ENCODE data around the gene NPAS3. TPM values are rescaled to one million over a fixed set of nuclear protein-coding genes. Genes with fewer than 3 reads are reported as not detected.

Gene NPAS3
- total RNA-seq, 6 donors from 2014 or later, result 0.30 to 0.77 (median 0.59) TPM; not detected in 2

- no peaks in the 10 kb centered on the region for H3K9me3 ChIP-seq
- DNase-seq, result no peak
These were observed 290.7 kb downstream of the NPAS3 start for GRCh38 chr14:33229269-33229929.

GRCh38 chr14:33230021-33230420 lies 291.3 kb downstream of the NPAS3 start:
- Histone ChIP-seq H3K27me3 (no peaks in the 10 kb centered on the region), H3K4me1 (peaks cover 0 to 5% (median 2%) of the 10 kb centered on the region in 4 donors), H3K4me3 (no peak overlapping the region), H3K9me3 (no peaks in the 10 kb centered on the region), H3K36me3 (no peaks in the 10 kb centered on the region), H3K27ac (no peak overlapping the region)
- WGBS, 2 donors, result 20 to 25% methylated on average over 3 of the region's 3 CpGs
- TF ChIP-seq EP300 (IDR thresholded peaks at IDR 0.05) (no peak), POLR2AphosphoS5 (IDR thresholded peaks at IDR 0.05) (no peak), POLR2A (IDR thresholded peaks at IDR 0.05) (no peak)
- TF ChIP-seq, protein P1, sequence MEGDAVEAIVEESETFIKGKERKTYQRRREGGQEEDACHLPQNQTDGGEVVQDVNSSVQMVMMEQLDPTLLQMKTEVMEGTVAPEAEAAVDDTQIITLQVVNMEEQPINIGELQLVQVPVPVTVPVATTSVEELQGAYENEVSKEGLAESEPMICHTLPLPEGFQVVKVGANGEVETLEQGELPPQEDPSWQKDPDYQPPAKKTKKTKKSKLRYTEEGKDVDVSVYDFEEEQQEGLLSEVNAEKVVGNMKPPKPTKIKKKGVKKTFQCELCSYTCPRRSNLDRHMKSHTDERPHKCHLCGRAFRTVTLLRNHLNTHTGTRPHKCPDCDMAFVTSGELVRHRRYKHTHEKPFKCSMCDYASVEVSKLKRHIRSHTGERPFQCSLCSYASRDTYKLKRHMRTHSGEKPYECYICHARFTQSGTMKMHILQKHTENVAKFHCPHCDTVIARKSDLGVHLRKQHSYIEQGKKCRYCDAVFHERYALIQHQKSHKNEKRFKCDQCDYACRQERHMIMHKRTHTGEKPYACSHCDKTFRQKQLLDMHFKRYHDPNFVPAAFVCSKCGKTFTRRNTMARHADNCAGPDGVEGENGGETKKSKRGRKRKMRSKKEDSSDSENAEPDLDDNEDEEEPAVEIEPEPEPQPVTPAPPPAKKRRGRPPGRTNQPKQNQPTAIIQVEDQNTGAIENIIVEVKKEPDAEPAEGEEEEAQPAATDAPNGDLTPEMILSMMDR (IDR thresholded peaks at IDR 0.05), result no peak
- DNase-seq, result no peak
- ATAC-seq (ENCODE audit: low FRiP score in 2 of 2), result no peak

More at GRCh38 chr14:33229269-33229929, 290.7 kb downstream of the NPAS3 start:
- ATAC-seq (ENCODE audit: low FRiP score in 2 of 2), result no peak
- WGBS, 2 donors, result 49 to 56% methylated on average over 10 of the region's 10 CpGs
- no peak overlapping the region for H3K27ac ChIP-seq
- TF ChIP-seq POLR2A (IDR thresholded peaks at IDR 0.05) (no peak), POLR2AphosphoS5 (IDR thresholded peaks at IDR 0.05) (no peak)
- H3K27me3 ChIP-seq, result no peaks in the 10 kb centered on the region
- peaks cover 0 to 5% (median 2%) of the 10 kb centered on the region in 4 donors for H3K4me1 ChIP-seq
- H3K36me3 ChIP-seq, result no peaks in the 10 kb centered on the region
- H3K4me3 ChIP-seq, result no peak overlapping the region

DNA sequence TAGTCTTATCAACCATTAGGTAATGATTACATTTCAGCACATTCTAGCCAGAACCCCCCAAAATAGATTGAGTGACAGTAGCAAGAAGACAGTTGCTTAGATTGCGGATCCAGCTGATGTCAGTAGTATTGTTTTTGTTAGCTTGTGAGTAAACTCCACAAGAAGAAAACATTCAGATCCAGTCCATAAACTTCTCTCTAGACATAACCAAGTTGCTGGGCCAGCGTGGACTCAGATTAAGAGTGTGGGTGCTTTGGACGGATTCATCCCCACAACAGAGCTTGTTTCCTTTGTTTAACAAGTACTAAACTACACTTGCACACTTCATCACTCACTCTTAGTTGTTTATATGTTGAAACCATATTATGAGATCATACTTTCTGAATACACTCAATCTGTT lies 293.4 kb downstream of the NPAS3 start:
- Histone ChIP-seq H3K36me3 (no peaks in the 10 kb centered on the region), H3K4me3 (no peak overlapping the region), H3K27ac (no peak overlapping the region), H3K27me3 (no peaks in the 10 kb centered on the region), H3K4me1 (peaks cover 0 to 5% (median 2%) of the 10 kb centered on the region in 4 donors), H3K9me3 (no peaks in the 10 kb centered on the region)
- ATAC-seq (ENCODE audit: low FRiP score in 2 of 2) (no peak), DNase-seq (no peak)
- TF ChIP-seq POLR2AphosphoS5 (IDR thresholded peaks at IDR 0.05), result no peak
- TF ChIP-seq POLR2A (IDR thresholded peaks at IDR 0.05), result no peak
- TF ChIP-seq, protein P1 (IDR thresholded peaks at IDR 0.05), result no peak
- TF ChIP-seq EP300 (IDR thresholded peaks at IDR 0.05), result no peak
- 78 to 84% methylated on average over 3 of the region's 3 CpGs for WGBS, 2 donors

DNA sequence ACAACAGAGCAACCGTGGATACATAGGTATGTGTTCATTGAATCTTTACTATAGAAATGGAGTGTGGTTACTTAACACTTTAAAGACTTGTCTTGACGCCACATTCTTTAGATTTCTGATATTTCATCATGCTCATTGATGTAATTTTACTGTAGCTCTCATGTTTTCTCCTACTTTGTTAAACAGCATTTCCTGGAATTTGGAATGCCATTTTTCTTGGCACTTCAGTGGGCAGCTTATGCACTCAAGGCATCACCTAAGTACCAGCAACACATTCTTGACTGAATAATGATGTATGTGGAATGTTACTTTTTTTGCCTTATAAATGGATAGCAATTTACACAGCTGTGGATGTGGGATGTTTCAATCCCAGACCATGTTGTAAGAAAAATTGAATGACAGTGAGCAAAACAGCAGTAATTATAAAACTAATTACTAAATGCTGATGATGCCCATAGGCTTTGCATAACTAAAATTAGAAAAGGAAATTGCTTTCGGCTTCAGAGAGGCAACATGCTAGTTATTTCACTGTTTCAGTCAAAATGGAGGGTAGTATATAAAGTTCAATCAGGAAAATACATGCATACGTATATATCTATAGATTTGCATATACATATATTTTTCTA lies 298.5 kb downstream of the NPAS3 start:
- no peaks in the 10 kb centered on the region for H3K4me1 ChIP-seq
- WGBS, 2 donors, result 43 to 45% methylated on average over 4 of the region's 4 CpGs
- DNase-seq (no peak), ATAC-seq (ENCODE audit: low FRiP score in 2 of 2) (no peak)
- H3K27ac ChIP-seq, result no peak overlapping the region
- TF ChIP-seq, protein P1 (IDR thresholded peaks at IDR 0.05), result no peak
- TF ChIP-seq POLR2A (IDR thresholded peaks at IDR 0.05), result no peak
- no peak for TF ChIP-seq POLR2AphosphoS5 (IDR thresholded peaks at IDR 0.05)
- no peak for TF ChIP-seq EP300 (IDR thresholded peaks at IDR 0.05)
- no peaks in the 10 kb centered on the region for H3K9me3 ChIP-seq
- H3K4me3 ChIP-seq, result no peak overlapping the region
- H3K27me3 ChIP-seq, result no peaks in the 10 kb centered on the region
- no peaks in the 10 kb centered on the region for H3K36me3 ChIP-seq

GRCh38 chr14:33239465-33239864 lies 300.8 kb downstream of the NPAS3 start:
- no peaks in the 10 kb centered on the region for H3K27me3 ChIP-seq
- H3K27ac ChIP-seq, result no peak overlapping the region
- WGBS, 2 donors, result 50 to 56% methylated on average over 1 of the region's 1 CpG
- no peaks in the 10 kb centered on the region for H3K4me1 ChIP-seq
- no peak overlapping the region for H3K4me3 ChIP-seq
- no peaks in the 10 kb centered on the region for H3K9me3 ChIP-seq
- ATAC-seq (ENCODE audit: low FRiP score in 2 of 2) (no peak), DNase-seq (no peak)
- TF ChIP-seq EP300 (IDR thresholded peaks at IDR 0.05) (no peak), POLR2AphosphoS5 (IDR thresholded peaks at IDR 0.05) (no peak)
- no peaks in the 10 kb centered on the region for H3K36me3 ChIP-seq
